ENCODE data around the gene ABCD4.

GRCh38 chr14:74312161-74312560 lies 9.4 kb upstream of the ABCD4 start:
- no peak for TF ChIP-seq MAZ (IDR thresholded peaks at IDR 0.05; ENCODE audit: borderline replicate concordance, low read depth, low read length)
- no peak for TF ChIP-seq CTCF (conservative IDR thresholded peaks at IDR 0.05; ENCODE audit: low read depth, low read length)
- TF ChIP-seq POLR2A (IDR thresholded peaks at IDR 0.05; ENCODE audit: low read depth, low read length) = no peak
- no peak for TF ChIP-seq BHLHE40 (IDR thresholded peaks at IDR 0.05; ENCODE audit: low read depth, low read length)
- TF ChIP-seq CHD1 (IDR thresholded peaks at IDR 0.05; ENCODE audit: low read depth, low read length) = no peak
- no peak for TF ChIP-seq MAFK (IDR thresholded peaks at IDR 0.05; ENCODE audit: low read depth, low read length)
- no peak for TF ChIP-seq RAD21 (IDR thresholded peaks at IDR 0.05; ENCODE audit: low read length)
- TF ChIP-seq RCOR1 (IDR thresholded peaks at IDR 0.05; ENCODE audit: insufficient replicate concordance, low read length) = no peak
- TF ChIP-seq RFX5 (IDR thresholded peaks at IDR 0.05; ENCODE audit: low read depth, low read length) = no peak
- TF ChIP-seq USF2 (IDR thresholded peaks at IDR 0.05; ENCODE audit: low read depth, low read length) = no peak

Data from IMR-90 (cell line).